Measurements from ENCODE around the gene CCDC144A.
"Not testable (repeated sequence)": the region's sequence is repeated elsewhere in the genome, so short reads cannot be mapped to it uniquely, and the experiment has no call there.

The CCDC144A gene

DNA sequence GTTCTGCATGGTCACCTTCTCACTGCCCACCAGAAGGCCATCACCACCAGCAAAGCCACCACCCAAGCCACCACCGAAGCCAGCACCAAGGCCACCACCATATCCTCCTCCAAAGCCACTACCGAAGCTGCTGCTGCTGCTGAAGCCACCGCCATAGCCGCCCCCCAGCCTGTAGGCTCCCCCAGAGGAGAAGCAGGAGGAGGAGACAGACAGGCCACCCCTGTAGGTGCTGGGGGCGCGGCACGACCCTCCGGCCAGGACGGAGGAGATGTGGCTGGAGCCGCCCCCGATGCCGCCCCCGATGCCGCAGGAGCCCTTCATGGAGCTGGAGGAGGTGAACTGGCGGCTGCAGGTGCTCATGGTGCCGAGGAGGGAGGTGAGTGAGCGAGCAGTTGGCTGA is 132.1 kb downstream of the CCDC144A start:
- not testable (repeated sequence) for H3K27ac ChIP-seq (ENCODE audit: low read depth, low read length); H3K9me3 ChIP-seq (ENCODE audit: control insufficient read depth, insufficient read depth, low read depth, low read length); H3K36me3 ChIP-seq (ENCODE audit: control insufficient read depth, insufficient read depth, low read length); H3K27me3 ChIP-seq (ENCODE audit: control insufficient read depth, insufficient read depth, low read length); H3K9ac ChIP-seq (ENCODE audit: low read length); H3K4me1 ChIP-seq (ENCODE audit: control insufficient read depth, insufficient read depth, low read length); H3K4me3 ChIP-seq (ENCODE audit: low read depth, low read length)

DNA sequence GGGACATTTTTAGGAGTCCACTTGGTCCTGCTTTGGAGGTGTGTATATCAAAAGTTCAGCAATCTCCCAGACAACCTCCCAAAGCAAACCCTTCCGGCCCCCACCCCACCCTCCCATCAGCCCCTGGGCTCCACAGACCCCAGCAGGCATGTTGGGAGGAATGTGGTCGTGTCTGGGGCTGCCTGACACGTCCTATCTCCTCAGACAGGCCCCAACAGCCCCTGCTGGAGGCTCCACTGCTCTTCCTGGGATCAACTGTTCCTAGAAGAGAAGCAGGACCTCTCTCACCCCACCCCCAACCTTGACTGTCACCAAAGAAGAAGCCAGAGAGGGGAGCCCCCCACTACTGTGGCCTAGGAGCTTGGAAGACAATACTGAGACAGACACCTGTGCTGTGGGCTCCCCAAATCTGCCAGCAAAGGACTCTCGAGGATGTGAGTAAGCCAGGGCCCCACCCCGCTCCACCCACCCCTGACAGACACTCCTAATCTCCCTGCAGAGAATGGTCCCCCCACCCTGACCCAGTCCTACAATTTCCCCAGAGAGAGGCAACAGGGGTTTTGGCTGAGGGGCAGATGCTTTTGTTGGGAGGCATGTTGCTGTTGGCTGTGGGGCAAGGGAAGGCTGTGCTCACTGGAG is 133.8 kb downstream of the CCDC144A start:
- not testable (repeated sequence) for H3K9ac ChIP-seq (ENCODE audit: low read length); H3K27me3 ChIP-seq (ENCODE audit: control insufficient read depth, insufficient read depth, low read length); H3K27ac ChIP-seq (ENCODE audit: low read depth, low read length); H3K36me3 ChIP-seq (ENCODE audit: control insufficient read depth, insufficient read depth, low read length); H3K4me1 ChIP-seq (ENCODE audit: control insufficient read depth, insufficient read depth, low read length); H3K4me3 ChIP-seq (ENCODE audit: low read depth, low read length); H3K9me3 ChIP-seq (ENCODE audit: control insufficient read depth, insufficient read depth, low read depth, low read length)

All from HUES6 (cell line).